ENCODE results near the gene PDE4A. TPM values are rescaled to one million over a fixed set of nuclear protein-coding genes. Genes with fewer than 3 reads are reported as not detected.
A peak's percentile ranks its signal among the peaks of the same experiment; 100 is the strongest.

PDE4A gene
- total and polyA plus RNA-seq, 10 of the 15 experiments (the other 5 are each of a cell fraction or from before 2014, with no cell fraction given) = 0.24 to 13.3 (median 4.9) TPM

DNA sequence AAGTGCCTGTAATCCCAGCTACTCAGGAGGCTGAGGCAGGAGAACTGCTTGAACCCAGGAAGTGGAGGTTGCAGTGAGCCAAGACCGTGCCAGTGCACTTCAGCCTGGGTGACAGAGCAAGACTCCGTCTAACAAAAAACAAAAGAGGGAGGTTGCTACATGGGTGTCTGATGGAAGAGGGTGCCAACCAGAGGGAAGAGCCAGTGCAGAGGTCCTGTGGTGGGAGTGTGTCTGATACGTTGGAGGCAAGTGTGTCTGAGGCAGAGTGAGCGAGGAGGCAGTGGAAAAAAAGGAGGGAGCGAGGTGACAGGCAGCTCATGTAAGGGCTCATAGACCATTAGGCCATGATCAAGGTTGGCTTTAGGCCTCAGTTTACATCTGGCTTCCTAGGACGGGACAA is 6.8 kb downstream of the PDE4A start:
- Histone ChIP-seq H3K79me2 (ENCODE audit: control insufficient read depth, insufficient read depth, low read length) (peaks cover 2% of the 10 kb centered on the region; the same call in 1 of the 2 replicates), H3K4me3 (no peak overlapping the region), H3K27me3 (replicated peaks in 1 of 2; ENCODE audit: control insufficient read depth in 2 of 2, insufficient read depth in 2 of 2, low read length in 1 of 2) (peaks cover 0 to 4% of the 10 kb centered on the region in 2 experiments; a peak in 2 of 4 replicates), H3K9me3 (replicated peaks; ENCODE audit: control insufficient read depth, insufficient read depth, low read length) (no peaks in the 10 kb centered on the region), H3K36me3 (ENCODE audit: control insufficient read depth in 2 of 2, insufficient read depth in 2 of 2, low read length in 1 of 2) (no peaks in the 10 kb centered on the region), H4K20me1 (ENCODE audit: control insufficient read depth, insufficient read depth) (no peaks in the 10 kb centered on the region), H3K27ac (ENCODE audit: control insufficient read depth, insufficient read depth) (peak overlapping the region; percentile 41; the same call in 1 of the 2 replicates), H3K4me2 (ENCODE audit: control insufficient read depth, insufficient read depth) (no peak overlapping the region), H2AFZ (ENCODE audit: control insufficient read depth, low read depth, low read length) (no peak overlapping the region), H3K4me1 (ENCODE audit: control insufficient read depth, insufficient read depth, low read length) (peaks cover 61% of the 10 kb centered on the region), H3K9ac (ENCODE audit: control insufficient read depth, insufficient read depth, low read length) (no peak overlapping the region)
- no TSS peak for BruUV-seq (replicated peaks)
- POLR2A ChIA-PET = interaction anchor here (0.9 to 7.2 kb wide), 5 partner anchors 9 to 156 kb away, joined by 3 to 78 read pairs (median 27); partner anchors contain the start of genes CDC37 and ICAM1
- in situ Hi-C loops (cut with MboI) (no loop called here), intact Hi-C loops (cut with micrococcal nuclease; ENCODE audit: unreplicated experiment) (no loop called here)
- RAD21 ChIA-PET (ENCODE audit: unreplicated experiment) = interaction anchor here (1.3 to 4.2 kb wide), 5 partner anchors 9 to 39 kb away, joined by 4 to 31 read pairs (median 8); partner anchors contain the start of gene CDC37
- SMC1A ChIA-PET (ENCODE audit: uncharacterized antibody, unreplicated experiment) = interaction anchor here (2.1 to 17.7 kb wide), 2 partner anchors 10 to 16 kb away, joined by 7 to 364 read pairs; partner anchors contain the start of gene CDC37
- FAIRE-seq (no peak), DNase-seq (ENCODE audit: low read depth, low spot score) (no peak), ATAC-seq (no peak)
- CTCF ChIA-PET = interaction anchor here (1.0 to 27.3 kb wide), 6 partner anchors 8 to 36 kb away, joined by 3 to 1053 read pairs (median 6); partner anchors contain the start of genes CDC37 and PDE4A
- WGBS (ENCODE audit: insufficient coverage, insufficient replicate concordance, low lambda C conversion rate, missing lambda C conversion rate) = 87% methylated on average over 6 of the region's 6 CpGs
- TF ChIP-seq, protein P1, sequence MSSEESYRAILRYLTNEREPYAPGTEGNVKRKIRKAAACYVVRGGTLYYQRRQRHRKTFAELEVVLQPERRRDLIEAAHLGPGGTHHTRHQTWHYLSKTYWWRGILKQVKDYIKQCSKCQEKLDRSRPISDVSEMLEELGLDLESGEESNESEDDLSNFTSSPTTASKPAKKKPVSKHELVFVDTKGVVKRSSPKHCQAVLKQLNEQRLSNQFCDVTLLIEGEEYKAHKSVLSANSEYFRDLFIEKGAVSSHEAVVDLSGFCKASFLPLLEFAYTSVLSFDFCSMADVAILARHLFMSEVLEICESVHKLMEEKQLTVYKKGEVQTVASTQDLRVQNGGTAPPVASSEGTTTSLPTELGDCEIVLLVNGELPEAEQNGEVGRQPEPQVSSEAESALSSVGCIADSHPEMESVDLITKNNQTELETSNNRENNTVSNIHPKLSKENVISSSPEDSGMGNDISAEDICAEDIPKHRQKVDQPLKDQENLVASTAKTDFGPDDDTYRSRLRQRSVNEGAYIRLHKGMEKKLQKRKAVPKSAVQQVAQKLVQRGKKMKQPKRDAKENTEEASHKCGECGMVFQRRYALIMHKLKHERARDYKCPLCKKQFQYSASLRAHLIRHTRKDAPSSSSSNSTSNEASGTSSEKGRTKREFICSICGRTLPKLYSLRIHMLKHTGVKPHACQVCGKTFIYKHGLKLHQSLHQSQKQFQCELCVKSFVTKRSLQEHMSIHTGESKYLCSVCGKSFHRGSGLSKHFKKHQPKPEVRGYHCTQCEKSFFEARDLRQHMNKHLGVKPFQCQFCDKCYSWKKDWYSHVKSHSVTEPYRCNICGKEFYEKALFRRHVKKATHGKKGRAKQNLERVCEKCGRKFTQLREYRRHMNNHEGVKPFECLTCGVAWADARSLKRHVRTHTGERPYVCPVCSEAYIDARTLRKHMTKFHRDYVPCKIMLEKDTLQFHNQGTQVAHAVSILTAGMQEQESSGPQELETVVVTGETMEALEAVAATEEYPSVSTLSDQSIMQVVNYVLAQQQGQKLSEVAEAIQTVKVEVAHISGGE (CRISPR knock-in tag; IDR thresholded peaks at IDR 0.05) = no peak
- TF ChIP-seq POLR2AphosphoS5 (IDR thresholded peaks at IDR 0.05; ENCODE audit: low read length) (no peak), USF2 (IDR thresholded peaks at IDR 0.05; ENCODE audit: borderline replicate concordance, low read depth, low read length) (no peak), SMAD1 (IDR thresholded peaks at IDR 0.05; ENCODE audit: low read depth, partially characterized antibody) (no peak), NR2C1 (IDR thresholded peaks at IDR 0.05) (no peak), RFX5 (IDR thresholded peaks at IDR 0.05; ENCODE audit: low read depth, low read length) (no peak), CHD1 (IDR thresholded peaks at IDR 0.05; ENCODE audit: low read depth, low read length) (no peak), IRF5 (IDR thresholded peaks at IDR 0.05; ENCODE audit: borderline replicate concordance) (no peak)
- TF ChIP-seq, protein P2, sequence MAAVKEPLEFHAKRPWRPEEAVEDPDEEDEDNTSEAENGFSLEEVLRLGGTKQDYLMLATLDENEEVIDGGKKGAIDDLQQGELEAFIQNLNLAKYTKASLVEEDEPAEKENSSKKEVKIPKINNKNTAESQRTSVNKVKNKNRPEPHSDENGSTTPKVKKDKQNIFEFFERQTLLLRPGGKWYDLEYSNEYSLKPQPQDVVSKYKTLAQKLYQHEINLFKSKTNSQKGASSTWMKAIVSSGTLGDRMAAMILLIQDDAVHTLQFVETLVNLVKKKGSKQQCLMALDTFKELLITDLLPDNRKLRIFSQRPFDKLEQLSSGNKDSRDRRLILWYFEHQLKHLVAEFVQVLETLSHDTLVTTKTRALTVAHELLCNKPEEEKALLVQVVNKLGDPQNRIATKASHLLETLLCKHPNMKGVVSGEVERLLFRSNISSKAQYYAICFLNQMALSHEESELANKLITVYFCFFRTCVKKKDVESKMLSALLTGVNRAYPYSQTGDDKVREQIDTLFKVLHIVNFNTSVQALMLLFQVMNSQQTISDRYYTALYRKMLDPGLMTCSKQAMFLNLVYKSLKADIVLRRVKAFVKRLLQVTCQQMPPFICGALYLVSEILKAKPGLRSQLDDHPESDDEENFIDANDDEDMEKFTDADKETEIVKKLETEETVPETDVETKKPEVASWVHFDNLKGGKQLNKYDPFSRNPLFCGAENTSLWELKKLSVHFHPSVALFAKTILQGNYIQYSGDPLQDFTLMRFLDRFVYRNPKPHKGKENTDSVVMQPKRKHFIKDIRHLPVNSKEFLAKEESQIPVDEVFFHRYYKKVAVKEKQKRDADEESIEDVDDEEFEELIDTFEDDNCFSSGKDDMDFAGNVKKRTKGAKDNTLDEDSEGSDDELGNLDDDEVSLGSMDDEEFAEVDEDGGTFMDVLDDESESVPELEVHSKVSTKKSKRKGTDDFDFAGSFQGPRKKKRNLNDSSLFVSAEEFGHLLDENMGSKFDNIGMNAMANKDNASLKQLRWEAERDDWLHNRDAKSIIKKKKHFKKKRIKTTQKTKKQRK (IDR thresholded peaks at IDR 0.05; ENCODE audit: low read depth, low read length) = no peak
- TF ChIP-seq, protein P3, sequence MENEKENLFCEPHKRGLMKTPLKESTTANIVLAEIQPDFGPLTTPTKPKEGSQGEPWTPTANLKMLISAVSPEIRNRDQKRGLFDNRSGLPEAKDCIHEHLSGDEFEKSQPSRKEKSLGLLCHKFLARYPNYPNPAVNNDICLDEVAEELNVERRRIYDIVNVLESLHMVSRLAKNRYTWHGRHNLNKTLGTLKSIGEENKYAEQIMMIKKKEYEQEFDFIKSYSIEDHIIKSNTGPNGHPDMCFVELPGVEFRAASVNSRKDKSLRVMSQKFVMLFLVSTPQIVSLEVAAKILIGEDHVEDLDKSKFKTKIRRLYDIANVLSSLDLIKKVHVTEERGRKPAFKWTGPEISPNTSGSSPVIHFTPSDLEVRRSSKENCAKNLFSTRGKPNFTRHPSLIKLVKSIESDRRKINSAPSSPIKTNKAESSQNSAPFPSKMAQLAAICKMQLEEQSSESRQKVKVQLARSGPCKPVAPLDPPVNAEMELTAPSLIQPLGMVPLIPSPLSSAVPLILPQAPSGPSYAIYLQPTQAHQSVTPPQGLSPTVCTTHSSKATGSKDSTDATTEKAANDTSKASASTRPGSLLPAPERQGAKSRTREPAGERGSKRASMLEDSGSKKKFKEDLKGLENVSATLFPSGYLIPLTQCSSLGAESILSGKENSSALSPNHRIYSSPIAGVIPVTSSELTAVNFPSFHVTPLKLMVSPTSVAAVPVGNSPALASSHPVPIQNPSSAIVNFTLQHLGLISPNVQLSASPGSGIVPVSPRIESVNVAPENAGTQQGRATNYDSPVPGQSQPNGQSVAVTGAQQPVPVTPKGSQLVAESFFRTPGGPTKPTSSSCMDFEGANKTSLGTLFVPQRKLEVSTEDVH (IDR thresholded peaks at IDR 0.05; ENCODE audit: low read depth, partially characterized antibody) = no peak

Data from GM12878 (cell line).